Stomach (tissue), 9 donors: ENCODE measurements around the gene PLEKHM3. TPM values are rescaled to one million over a fixed set of nuclear protein-coding genes. Genes with fewer than 3 reads are reported as not detected.

Source experiments
- DNase-seq, 2 donors: peaks; one replicate each; pipeline versions ENCODE4 v3.0.0 to v3.0.0-alpha.2; 2013 to 2019
- H3K27ac ChIP-seq, 5 donors: fragments of 200-600 bp in 4 of 5; sonication (generic) in 4 of 5; one replicate each; pipeline ENCODE4 v1.5.1; 2013 to 2019; ENCODE audit warnings: mild to moderate bottlenecking in 1 of 5, moderate library complexity in 1 of 5
- H3K27me3 ChIP-seq, 3 donors: fragments of 200-600 bp; sonication (generic); one replicate each; pipeline ENCODE4 v1.5.1; 2017 to 2019; ENCODE audit warnings: mixed run types in 1 of 3
- H3K36me3 ChIP-seq, 4 donors: fragments of 200-600 bp; sonication (generic); 1 replicate in 3 of 4; 2 replicates in 1 of 4; pipeline ENCODE4 v1.5.1; 2016 to 2019
- H3K4me1 ChIP-seq, 4 donors: fragments of 200-600 bp; sonication (generic); one replicate each; pipeline ENCODE4 v1.5.1; 2016 to 2019
- H3K4me3 ChIP-seq, 4 donors: fragments of 200-600 bp; sonication (generic) in 3 of 4; one replicate each; pipeline ENCODE4 v1.5.1; 2016 to 2019; ENCODE audit warnings: mild to moderate bottlenecking in 1 of 4
- H3K9me3 ChIP-seq, 4 donors: fragments of 200-600 bp; sonication (generic); one replicate each; pipeline ENCODE4 v1.5.1; 2016 to 2019
- CTCF ChIP-seq, 7 experiments: fragments of 450-650 bp in 4 of 7; fragments of 200-600 bp in 3 of 7; sonication (generic) in 3 of 7; IDR thresholded peaks; one replicate each; pipeline ENCODE4 v1.5.1; 2016 to 2019; ENCODE audit warnings: antibody characterized with exemption in 7 of 7, control low read depth in 2 of 7, mild to moderate bottlenecking in 1 of 7
- EP300 ChIP-seq: sonication (generic); formaldehyde crosslinking; IDR thresholded peaks from one replicate; pipeline ENCODE4 v1.6.1; 2017; ENCODE audit warnings: antibody characterized with exemption
- POLR2A ChIP-seq, 4 donors: fragments of 450-650 bp; IDR thresholded peaks; one replicate each; pipeline ENCODE4 v1.6.1; 2016; ENCODE audit warnings: antibody characterized with exemption in 4 of 4, control low read depth in 2 of 4, mild to moderate bottlenecking in 1 of 4, moderate library complexity in 1 of 4
- POLR2AphosphoS5 ChIP-seq, 3 donors: sonication (generic); formaldehyde crosslinking; IDR thresholded peaks; one replicate each; pipeline ENCODE4 v1.6.1; 2016; ENCODE audit warnings: antibody characterized with exemption in 3 of 3
- WGBS, 5 donors: extraction: QIAGEN DNeasy Blood & Tissue Kit in 3 of 5; methylation state at CpG; one replicate each; pipeline versions ENCODE4 v1.1.5 to v1.1.7; 2013 to 2018; 5-methylcytosine and 5-hydroxymethylcytosine counted together
- intact Hi-C: fragments of 100-400 bp; cut with DNase I; formaldehyde crosslinking; loops from one replicate; pipeline ENCODE4 v1.15.1; 2023; ENCODE audit warnings: low total_unique reads
- polyA plus RNA-seq, 3 donors: library from polyadenylated mRNA; stranded (reverse); fragments of 200-250 nt; gene quantifications; one replicate each; pipeline ENCODE4 v1.2.3, GENCODE V29; 2013
- total RNA-seq, 5 donors: library from RNA; depleted of rRNA; stranded (reverse); fragments of >200 nt; gene quantifications; one replicate each; pipeline versions ENCODE4 v1.1.0 to v1.2.3, GENCODE V29; 2014 to 2016
- donor health status: healthy with polysubstance abuse.
- donor health status: Bipolar disorder and iron deficiency.
- donor health status: healthy.

The PLEKHM3 gene
- total and polyA plus RNA-seq, 8 donors = 2.1 to 35.1 (median 5.4) TPM

DNA sequence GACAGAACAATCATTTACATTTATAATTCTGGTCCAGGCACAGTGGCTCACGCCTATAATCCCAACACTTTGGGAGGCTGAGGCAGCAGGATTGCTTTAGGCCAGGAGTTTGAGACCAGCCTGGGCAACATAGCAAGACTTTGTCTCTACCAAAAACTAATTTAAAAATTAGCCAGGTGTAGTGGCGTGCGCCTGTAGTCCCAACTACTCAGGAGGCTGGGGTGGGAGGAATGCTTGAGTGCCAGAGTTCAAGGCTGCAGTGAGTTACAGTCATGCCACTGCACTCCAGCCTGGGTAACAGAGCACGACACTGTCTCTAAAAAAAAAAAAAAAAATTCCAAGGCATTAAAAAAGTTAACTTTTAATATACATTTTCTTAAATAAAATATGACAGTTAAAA is 88.1 kb downstream of the PLEKHM3 start:
- Histone ChIP-seq H3K4me3 (no peak overlapping the region), H3K27me3 (no peaks in the 10 kb centered on the region), H3K4me1 (peaks cover 0 to 22% (median 11%) of the 10 kb centered on the region in 4 donors), H3K9me3 (no peaks in the 10 kb centered on the region), H3K36me3 (peaks cover 0 to 4% (median 2%) of the 10 kb centered on the region in 4 donors), H3K27ac (no peak overlapping the region)
- DNase-seq = no peak
- no peak for TF ChIP-seq POLR2A (IDR thresholded peaks at IDR 0.05)
- TF ChIP-seq CTCF (IDR thresholded peaks at IDR 0.05) = no peak
- TF ChIP-seq EP300 = no peak
- TF ChIP-seq POLR2AphosphoS5 (IDR thresholded peaks at IDR 0.05) = no peak
- 86 to 99% (median 95%) methylated on average over 4 of the region's 4 CpGs for WGBS, 5 donors
- intact Hi-C loops = no loop called here

DNA sequence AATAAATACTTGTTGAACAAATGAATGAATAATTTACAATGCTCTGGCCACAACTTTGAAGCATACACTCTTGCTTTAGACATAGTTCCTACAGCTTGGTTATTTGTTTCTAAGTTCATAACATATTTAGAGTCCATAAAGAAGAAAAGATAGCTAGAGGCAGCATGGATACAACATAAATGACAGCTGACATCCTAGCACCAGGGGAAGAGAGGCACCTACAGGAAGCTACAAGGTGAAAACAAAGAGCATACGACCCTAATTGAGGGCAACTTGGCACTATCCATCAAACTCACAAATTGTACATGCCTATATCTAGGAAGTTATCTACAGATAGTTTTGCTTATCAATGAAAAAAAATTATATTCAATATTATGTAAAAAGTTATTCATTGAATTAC is 88.9 kb downstream of the PLEKHM3 start:
- intact Hi-C loops = no loop called here
- H3K9me3 ChIP-seq = no peaks in the 10 kb centered on the region
- no peak for TF ChIP-seq POLR2AphosphoS5 (IDR thresholded peaks at IDR 0.05)
- TF ChIP-seq POLR2A (IDR thresholded peaks at IDR 0.05) = no peak
- TF ChIP-seq EP300 = no peak
- no peak for TF ChIP-seq CTCF (IDR thresholded peaks at IDR 0.05)

GRCh38 chr2:207935991-207936370 is 89.3 kb downstream of the PLEKHM3 start:
- Histone ChIP-seq H3K9me3 (no peaks in the 10 kb centered on the region), H3K36me3 (no peaks in the 10 kb centered on the region), H3K27ac (no peak overlapping the region), H3K27me3 (no peaks in the 10 kb centered on the region), H3K4me3 (no peak overlapping the region), H3K4me1 (peaks cover 0 to 34% (median 17%) of the 10 kb centered on the region in 4 donors)
- no peak for TF ChIP-seq EP300
- no peak for TF ChIP-seq POLR2A (IDR thresholded peaks at IDR 0.05)
- no peak for TF ChIP-seq CTCF (IDR thresholded peaks at IDR 0.05)
- TF ChIP-seq POLR2AphosphoS5 (IDR thresholded peaks at IDR 0.05) = no peak
- WGBS, 5 donors = 77 to 83% (median 79%) methylated on average over 4 of the region's 4 CpGs
- intact Hi-C loops = no loop called here
- DNase-seq = no peak

More for the DNA sequence above, 88.9 kb downstream of the PLEKHM3 start:
- 50 to 77% (median 65%) methylated on average over 1 of the region's 1 CpG for WGBS, 5 donors
- Histone ChIP-seq H3K4me1 (peaks cover 0 to 31% (median 15%) of the 10 kb centered on the region in 4 donors), H3K4me3 (no peak overlapping the region), H3K27ac (no peak overlapping the region), H3K27me3 (no peaks in the 10 kb centered on the region), H3K36me3 (no peaks in the 10 kb centered on the region)
- no peak for DNase-seq

DNA sequence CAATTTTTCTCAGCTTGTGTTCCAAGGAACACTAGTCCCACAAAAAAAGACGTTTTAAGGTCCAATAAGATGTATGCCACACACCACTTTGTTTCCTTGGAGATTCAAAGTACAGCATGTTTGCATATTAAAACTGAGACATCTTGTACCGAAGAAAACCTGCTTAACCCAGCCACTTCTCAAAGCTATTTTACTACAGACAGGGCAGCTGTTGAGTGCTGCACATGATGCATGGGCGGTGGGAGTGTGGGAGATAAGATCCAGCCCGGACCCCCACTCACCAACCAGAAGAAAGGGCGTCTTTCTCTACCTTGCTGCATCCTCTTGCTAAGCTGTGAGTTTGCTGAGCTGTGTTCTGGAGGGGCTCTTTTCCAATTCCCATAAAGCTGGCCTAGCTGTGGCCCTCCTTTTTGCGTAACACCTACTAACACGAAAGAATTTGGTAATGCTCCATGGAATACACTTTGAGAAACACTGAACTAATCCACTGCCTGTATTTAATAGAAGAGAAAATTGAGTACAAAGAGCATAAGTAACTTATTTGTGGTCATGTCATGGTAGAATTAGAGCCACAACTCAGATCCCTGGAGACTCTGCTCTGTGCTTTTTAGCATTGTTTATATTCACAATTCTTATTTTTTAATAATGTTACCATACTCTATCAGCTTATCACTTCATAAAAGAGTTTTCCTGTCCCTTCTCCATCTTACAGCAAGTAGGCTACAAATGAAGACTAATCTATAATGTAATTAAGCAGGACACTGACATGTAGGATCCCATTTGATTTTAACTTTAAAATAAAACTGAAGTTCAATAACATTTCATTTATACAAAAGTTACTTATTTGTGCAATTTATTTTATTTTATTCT is 90.0 kb downstream of the PLEKHM3 start:
- no peak overlapping the region for H3K27ac ChIP-seq
- intact Hi-C loops = no loop called here
- no peak overlapping the region for H3K4me3 ChIP-seq
- TF ChIP-seq EP300 (no peak), POLR2A (IDR thresholded peaks at IDR 0.05) (no peak), POLR2AphosphoS5 (IDR thresholded peaks at IDR 0.05) (no peak), CTCF (IDR thresholded peaks at IDR 0.05) (no peak)
- WGBS, 5 donors = 81 to 87% (median 83%) methylated on average over 7 of the region's 7 CpGs
- no peak for DNase-seq
- H3K27me3 ChIP-seq = no peaks in the 10 kb centered on the region
- peaks cover 0 to 6% (median 2%) of the 10 kb centered on the region in 4 donors for H3K36me3 ChIP-seq
- H3K4me1 ChIP-seq = peaks cover 0 to 34% (median 17%) of the 10 kb centered on the region in 4 donors
- H3K9me3 ChIP-seq = no peaks in the 10 kb centered on the region
